ENCODE data around the gene DUSP11.

DNA sequence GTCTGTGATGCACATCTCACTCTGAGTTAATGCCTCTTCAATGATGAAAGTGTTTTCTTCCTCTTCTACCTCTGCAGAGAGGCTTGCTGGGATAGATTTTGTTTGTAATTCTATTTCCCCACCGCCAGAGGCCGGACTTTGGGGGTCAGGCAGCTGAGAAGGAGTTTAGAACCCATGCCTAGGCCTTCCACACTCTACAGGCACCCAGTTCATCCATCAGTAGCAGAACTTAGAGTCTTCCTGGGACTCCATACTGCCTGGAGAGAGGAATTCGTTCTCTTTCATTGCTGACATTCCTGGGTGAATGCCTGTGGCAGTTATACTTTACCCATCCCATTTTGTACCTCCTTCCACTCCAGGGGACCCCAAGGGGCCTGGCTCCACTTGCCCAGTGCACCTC lies 51.9 kb downstream of the DUSP11 start:
- TF ChIP-seq, protein P1, sequence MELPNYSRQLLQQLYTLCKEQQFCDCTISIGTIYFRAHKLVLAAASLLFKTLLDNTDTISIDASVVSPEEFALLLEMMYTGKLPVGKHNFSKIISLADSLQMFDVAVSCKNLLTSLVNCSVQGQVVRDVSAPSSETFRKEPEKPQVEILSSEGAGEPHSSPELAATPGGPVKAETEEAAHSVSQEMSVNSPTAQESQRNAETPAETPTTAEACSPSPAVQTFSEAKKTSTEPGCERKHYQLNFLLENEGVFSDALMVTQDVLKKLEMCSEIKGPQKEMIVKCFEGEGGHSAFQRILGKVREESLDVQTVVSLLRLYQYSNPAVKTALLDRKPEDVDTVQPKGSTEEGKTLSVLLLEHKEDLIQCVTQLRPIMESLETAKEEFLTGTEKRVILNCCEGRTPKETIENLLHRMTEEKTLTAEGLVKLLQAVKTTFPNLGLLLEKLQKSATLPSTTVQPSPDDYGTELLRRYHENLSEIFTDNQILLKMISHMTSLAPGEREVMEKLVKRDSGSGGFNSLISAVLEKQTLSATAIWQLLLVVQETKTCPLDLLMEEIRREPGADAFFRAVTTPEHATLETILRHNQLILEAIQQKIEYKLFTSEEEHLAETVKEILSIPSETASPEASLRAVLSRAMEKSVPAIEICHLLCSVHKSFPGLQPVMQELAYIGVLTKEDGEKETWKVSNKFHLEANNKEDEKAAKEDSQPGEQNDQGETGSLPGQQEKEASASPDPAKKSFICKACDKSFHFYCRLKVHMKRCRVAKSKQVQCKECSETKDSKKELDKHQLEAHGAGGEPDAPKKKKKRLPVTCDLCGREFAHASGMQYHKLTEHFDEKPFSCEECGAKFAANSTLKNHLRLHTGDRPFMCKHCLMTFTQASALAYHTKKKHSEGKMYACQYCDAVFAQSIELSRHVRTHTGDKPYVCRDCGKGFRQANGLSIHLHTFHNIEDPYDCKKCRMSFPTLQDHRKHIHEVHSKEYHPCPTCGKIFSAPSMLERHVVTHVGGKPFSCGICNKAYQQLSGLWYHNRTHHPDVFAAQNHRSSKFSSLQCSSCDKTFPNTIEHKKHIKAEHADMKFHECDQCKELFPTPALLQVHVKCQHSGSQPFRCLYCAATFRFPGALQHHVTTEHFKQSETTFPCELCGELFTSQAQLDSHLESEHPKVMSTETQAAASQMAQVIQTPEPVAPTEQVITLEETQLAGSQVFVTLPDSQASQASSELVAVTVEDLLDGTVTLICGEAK (IDR thresholded peaks at IDR 0.05) = no peak
- TF ChIP-seq, protein P1 (CRISPR knock-in tag; IDR thresholded peaks at IDR 0.05) = no peak
- TF ChIP-seq, protein P2, sequence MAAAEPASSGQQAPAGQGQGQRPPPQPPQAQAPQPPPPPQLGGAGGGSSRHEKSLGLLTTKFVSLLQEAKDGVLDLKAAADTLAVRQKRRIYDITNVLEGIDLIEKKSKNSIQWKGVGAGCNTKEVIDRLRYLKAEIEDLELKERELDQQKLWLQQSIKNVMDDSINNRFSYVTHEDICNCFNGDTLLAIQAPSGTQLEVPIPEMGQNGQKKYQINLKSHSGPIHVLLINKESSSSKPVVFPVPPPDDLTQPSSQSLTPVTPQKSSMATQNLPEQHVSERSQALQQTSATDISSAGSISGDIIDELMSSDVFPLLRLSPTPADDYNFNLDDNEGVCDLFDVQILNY (CRISPR knock-in tag; conservative IDR thresholded peaks at IDR 0.05) = no peak
- no peak for TF ChIP-seq ZNF747 (CRISPR knock-in tag; IDR thresholded peaks at IDR 0.05; ENCODE audit: borderline replicate concordance)
- no peak for TF ChIP-seq MXI1 (IDR thresholded peaks at IDR 0.05; ENCODE audit: borderline replicate concordance, low read depth, low read length)
- TF ChIP-seq RAD51 (IDR thresholded peaks at IDR 0.05; ENCODE audit: borderline replicate concordance) = no peak
